Type B pancreatic cell (in vitro differentiated cells): ENCODE measurements around the gene ASPHD2. TPM values are rescaled to one million over a fixed set of nuclear protein-coding genes. Genes with fewer than 3 reads are reported as not detected.

Experiments used
- DNase-seq: peaks from one replicate; pipeline ENCODE4 v3.0.0; 2021; ENCODE audit warnings: mixed read lengths; ENCODE audit not compliant: unreplicated experiment; ENCODE audit errors: extremely low spot score
- H3K27ac Mint-ChIP-seq: 2 replicates; pipeline ENCODE4 v1.8.0; 2021; ENCODE audit warnings: mild to moderate bottlenecking, mixed read lengths
- H3K27me3 Mint-ChIP-seq: 2 replicates; pipeline ENCODE4 v1.8.0; 2021; ENCODE audit warnings: mixed read lengths
- H3K36me3 Mint-ChIP-seq: 2 replicates; pipeline ENCODE4 v1.8.0; 2021; ENCODE audit warnings: mixed read lengths
- H3K4me1 Mint-ChIP-seq: one replicate; pipeline ENCODE4 v1.8.0; 2021; ENCODE audit warnings: mixed read lengths; ENCODE audit not compliant: unreplicated experiment
- H3K4me3 Mint-ChIP-seq: 2 replicates; pipeline ENCODE4 v1.8.0; 2021; ENCODE audit warnings: mild to moderate bottlenecking, mixed read lengths
- H3K9me3 Mint-ChIP-seq: 2 replicates; pipeline ENCODE4 v1.8.0; 2021; ENCODE audit warnings: mixed read lengths
- CTCF ChIP-seq: fragments of 200-600 bp; sonication (generic); conservative IDR thresholded peaks from 2 replicates; pipeline ENCODE4 v1.5.0; 2021; ENCODE audit warnings: antibody characterized with exemption, mild to moderate bottlenecking
- total RNA-seq: library from RNA; stranded (reverse); gene quantifications from 2 replicates; pipeline ENCODE4 v1.2.1, GENCODE V29; 2021; ENCODE audit warnings: low replicate concordance

ASPHD2 gene
- total RNA-seq, 1 donor from 2014 or later: 2.4 TPM

GRCh38 chr22:26481112-26481693, 52.1 kb downstream of the ASPHD2 start:
- Mint-ChIP-seq H3K4me3 (peak overlapping the region; percentile 97), H3K27ac (peak overlapping the region; percentile 47), H3K27me3 (no peaks in the 10 kb centered on the region), H3K4me1 (peaks cover 50% of the 10 kb centered on the region), H3K9me3 (no peaks in the 10 kb centered on the region), H3K36me3 (peaks cover 10% of the 10 kb centered on the region)
- DNase-seq: no peak
- no peak for TF ChIP-seq CTCF

GRCh38 chr22:26481694-26482093, 52.6 kb downstream of the ASPHD2 start:
- H3K36me3 Mint-ChIP-seq: peaks cover 10% of the 10 kb centered on the region
- no peaks in the 10 kb centered on the region for H3K9me3 Mint-ChIP-seq
- peak overlapping the region; percentile 97 for H3K4me3 Mint-ChIP-seq
- no peak for DNase-seq
- TF ChIP-seq CTCF: no peak
- peak overlapping the region; percentile 47 for H3K27ac Mint-ChIP-seq
- H3K4me1 Mint-ChIP-seq: peaks cover 50% of the 10 kb centered on the region
- H3K27me3 Mint-ChIP-seq: no peaks in the 10 kb centered on the region

GRCh38 chr22:26482161-26482560, 53.1 kb downstream of the ASPHD2 start:
- Mint-ChIP-seq H3K27ac (peak overlapping the region; percentile 96), H3K27me3 (no peaks in the 10 kb centered on the region), H3K9me3 (no peaks in the 10 kb centered on the region), H3K4me3 (peak overlapping the region; percentile 97), H3K36me3 (peaks cover 10% of the 10 kb centered on the region), H3K4me1 (peaks cover 50% of the 10 kb centered on the region)
- no peak for DNase-seq
- no peak for TF ChIP-seq CTCF

- DNase-seq: no peak
- H3K27me3 Mint-ChIP-seq: no peaks in the 10 kb centered on the region
- H3K27ac Mint-ChIP-seq: peak overlapping the region; percentile 96
- peaks cover 44% of the 10 kb centered on the region for H3K4me1 Mint-ChIP-seq
- no peak for TF ChIP-seq CTCF
- H3K4me3 Mint-ChIP-seq: peak overlapping the region; percentile 97
- no peaks in the 10 kb centered on the region for H3K9me3 Mint-ChIP-seq
- H3K36me3 Mint-ChIP-seq: peaks cover 6% of the 10 kb centered on the region
Measured at GRCh38 chr22:26483043-26483438, 54.0 kb downstream of the ASPHD2 start.

GRCh38 chr22:26483439-26484359, 54.6 kb downstream of the ASPHD2 start, which contains the start of the genes HPS4 and SRRD:
HPS4 (minus strand) TSS chr22:26483783; CDS start chr22:26481762, 2,021 bp downstream.
SRRD (plus strand) TSS chr22:26483877; CDS start chr22:26483891, 14 bp downstream.
- no peaks in the 10 kb centered on the region for H3K9me3 Mint-ChIP-seq
- H3K4me3 Mint-ChIP-seq: peak within 1 kb of the TSS; percentile 97
- H3K27me3 Mint-ChIP-seq: no peaks in the 10 kb centered on the region
- peak; percentile 94 for DNase-seq
- peaks cover 44% of the 10 kb centered on the region for H3K4me1 Mint-ChIP-seq
- peak within 1 kb of the TSS; percentile 96 for H3K27ac Mint-ChIP-seq
- H3K36me3 Mint-ChIP-seq: peaks cover 6% of the 10 kb centered on the region
- TF ChIP-seq CTCF: no peak
